HG02571 (cell line): Measurements from ENCODE around the gene SIMC1.
A peak's percentile ranks its signal among the peaks of the same experiment; 100 is the strongest.
"Not testable (repeated sequence)": the region's sequence is repeated elsewhere in the genome, so short reads cannot be mapped to it uniquely, and the experiment has no call there.

Source experiments
- ATAC-seq: cut with Tn5 transposase; IDR thresholded peaks from one replicate; pipeline ENCODE4 v1.9.1; 2021; ENCODE audit warnings: mild to moderate bottlenecking, moderate library complexity; ENCODE audit not compliant: unreplicated experiment

SIMC1 gene

GRCh38 chr5:176237971-176238644, at the start of gene SIMC1:
TSS of gene SIMC1 (plus strand) at chr5:176238424. CDS start at chr5:176238509, 85 bp downstream.
- ATAC-seq, result peak; percentile 83

- no peak for ATAC-seq
Observed at GRCh38 chr5:176188506-176189193, 49.6 kb upstream of the SIMC1 start.

GRCh38 chr5:176189857-176190256, 48.4 kb upstream of the SIMC1 start:
- ATAC-seq, result no peak

GRCh38 chr5:176190886-176191755, 47.1 kb upstream of the SIMC1 start:
- ATAC-seq, result no peak

- ATAC-seq, result no peak
Observed at GRCh38 chr5:176192094-176192721, 46.0 kb upstream of the SIMC1 start.

- ATAC-seq, result not testable (repeated sequence)
Observed at GRCh38 chr5:176192722-176193117, 45.5 kb upstream of the SIMC1 start.

GRCh38 chr5:176193636-176194035, 44.6 kb upstream of the SIMC1 start:
- ATAC-seq, result not testable (repeated sequence)

- ATAC-seq, result not testable (repeated sequence)
Observed at GRCh38 chr5:176194238-176195083, 43.8 kb upstream of the SIMC1 start.

- ATAC-seq, result not testable (repeated sequence)
Observed at GRCh38 chr5:176195084-176195413, 43.2 kb upstream of the SIMC1 start.

- not testable (repeated sequence) for ATAC-seq
Observed at GRCh38 chr5:176195487-176196207, 42.6 kb upstream of the SIMC1 start.

- not testable (repeated sequence) for ATAC-seq
Observed at GRCh38 chr5:176196781-176197180, 41.4 kb upstream of the SIMC1 start.

GRCh38 chr5:176197234-176197858, 40.9 kb upstream of the SIMC1 start:
- ATAC-seq, result not testable (repeated sequence)

- ATAC-seq, result not testable (repeated sequence)
Observed at GRCh38 chr5:176198299-176198698, 39.9 kb upstream of the SIMC1 start.

- ATAC-seq, result not testable (repeated sequence)
Observed at GRCh38 chr5:176198991-176199733, 39.1 kb upstream of the SIMC1 start.

- ATAC-seq, result not testable (repeated sequence)
Observed at GRCh38 chr5:176199803-176200399, 38.3 kb upstream of the SIMC1 start.

- no peak for ATAC-seq
Observed at GRCh38 chr5:176201811-176202210, 36.4 kb upstream of the SIMC1 start.

GRCh38 chr5:176203086-176203485, 35.1 kb upstream of the SIMC1 start:
- ATAC-seq, result no peak

- ATAC-seq, result not testable (repeated sequence)
Observed at GRCh38 chr5:176203535-176203934, 34.7 kb upstream of the SIMC1 start.
